ENCODE results near the gene CDKN2B-AS1. TPM values are rescaled to one million over a fixed set of nuclear protein-coding genes. Genes with fewer than 3 reads are reported as not detected.

Gene CDKN2B-AS1
- total RNA-seq, 1 experiment from 2014 or later, result 0.24 TPM

DNA sequence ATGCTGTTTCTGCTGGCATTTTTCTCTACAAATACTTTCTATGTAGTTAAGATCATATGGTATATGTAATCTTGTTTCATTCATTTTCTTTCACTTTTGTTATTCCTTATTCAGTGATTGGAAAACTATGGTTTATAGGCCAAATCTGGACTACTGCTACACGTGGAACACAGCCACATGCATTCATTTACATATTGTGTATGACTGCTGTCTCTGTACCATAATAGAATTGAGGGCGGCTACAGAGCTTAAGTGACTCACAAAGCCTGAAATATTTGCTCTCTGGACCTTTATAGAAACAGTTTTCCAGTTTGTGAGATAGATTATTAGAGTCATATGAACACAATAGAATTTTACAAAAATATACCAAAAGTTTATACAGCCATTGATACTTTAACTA is 148.1 kb downstream of the CDKN2B-AS1 start:
- POLR2A ChIA-PET, result no interaction called here

DNA sequence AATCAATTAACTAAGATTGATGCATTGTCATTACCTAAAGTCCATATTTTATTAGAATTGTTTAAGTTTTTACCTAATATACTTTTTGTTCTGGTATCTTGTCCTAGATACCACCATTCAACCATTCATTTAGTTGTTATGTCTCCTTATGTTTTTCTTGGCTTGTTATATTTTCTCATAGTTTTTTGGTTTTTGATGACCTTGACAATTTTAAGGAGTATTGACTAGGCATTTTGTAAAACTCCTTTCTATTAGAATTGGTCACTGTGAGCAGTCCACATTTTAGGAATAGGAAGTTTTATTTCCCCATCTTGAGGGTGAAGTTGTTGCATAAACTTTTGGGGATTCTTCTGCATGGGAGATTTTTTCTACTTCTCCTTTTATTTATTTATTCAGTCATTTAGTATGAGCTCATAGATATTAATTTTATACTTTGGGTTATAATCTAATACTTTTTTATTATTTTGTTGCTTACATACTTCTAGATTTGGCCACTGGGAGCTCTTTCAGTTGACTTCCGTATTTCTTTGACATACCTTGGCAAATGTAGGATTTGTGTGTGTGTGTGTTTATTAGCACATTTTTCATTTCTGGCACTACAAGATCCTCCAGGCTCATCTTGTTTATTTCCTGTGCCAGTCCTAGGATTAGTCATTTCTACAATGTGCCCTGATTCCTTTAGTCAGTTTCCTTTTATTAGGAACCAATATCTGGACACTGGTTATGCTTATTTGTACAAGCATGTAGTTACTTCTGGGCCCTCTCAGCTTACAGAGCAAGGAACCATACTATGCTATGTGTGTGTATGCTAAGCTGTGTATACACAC is 149.4 kb downstream of the CDKN2B-AS1 start:
- Mint-ChIP-seq H3K4me3 (no peak overlapping the region), H3K27me3 (ENCODE audit: low read depth) (no peaks in the 10 kb centered on the region), H3K27ac (no peak overlapping the region), H3K36me3 (no peaks in the 10 kb centered on the region), H3K9me3 (no peaks in the 10 kb centered on the region), H3K4me1 (no peaks in the 10 kb centered on the region)
- CTCF ChIA-PET, result interaction anchor here (0.8 kb wide), 1 partner anchor 100 kb away, joined by 6 read pairs; no protein-coding TSS in a partner anchor
- ATAC-seq (no peak), DNase-seq (ENCODE audit: low spot score) (no peak)
- no peak for TF ChIP-seq ZNF121 (CRISPR knock-in tag; IDR thresholded peaks at IDR 0.05)
- no peak for TF ChIP-seq MXD4 (CRISPR knock-in tag; IDR thresholded peaks at IDR 0.05; ENCODE audit: borderline replicate concordance)
- TF ChIP-seq, protein P1, sequence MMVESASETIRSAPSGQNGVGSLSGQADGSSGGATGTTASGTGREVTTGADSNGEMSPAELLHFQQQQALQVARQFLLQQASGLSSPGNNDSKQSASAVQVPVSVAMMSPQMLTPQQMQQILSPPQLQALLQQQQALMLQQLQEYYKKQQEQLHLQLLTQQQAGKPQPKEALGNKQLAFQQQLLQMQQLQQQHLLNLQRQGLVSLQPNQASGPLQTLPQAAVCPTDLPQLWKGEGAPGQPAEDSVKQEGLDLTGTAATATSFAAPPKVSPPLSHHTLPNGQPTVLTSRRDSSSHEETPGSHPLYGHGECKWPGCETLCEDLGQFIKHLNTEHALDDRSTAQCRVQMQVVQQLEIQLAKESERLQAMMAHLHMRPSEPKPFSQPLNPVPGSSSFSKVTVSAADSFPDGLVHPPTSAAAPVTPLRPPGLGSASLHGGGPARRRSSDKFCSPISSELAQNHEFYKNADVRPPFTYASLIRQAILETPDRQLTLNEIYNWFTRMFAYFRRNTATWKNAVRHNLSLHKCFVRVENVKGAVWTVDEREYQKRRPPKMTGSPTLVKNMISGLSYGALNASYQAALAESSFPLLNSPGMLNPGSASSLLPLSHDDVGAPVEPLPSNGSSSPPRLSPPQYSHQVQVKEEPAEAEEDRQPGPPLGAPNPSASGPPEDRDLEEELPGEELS (CRISPR knock-in tag; IDR thresholded peaks at IDR 0.05), result no peak
- TF ChIP-seq TP53 (CRISPR knock-in tag; IDR thresholded peaks at IDR 0.05), result no peak
- TF ChIP-seq, protein P2, sequence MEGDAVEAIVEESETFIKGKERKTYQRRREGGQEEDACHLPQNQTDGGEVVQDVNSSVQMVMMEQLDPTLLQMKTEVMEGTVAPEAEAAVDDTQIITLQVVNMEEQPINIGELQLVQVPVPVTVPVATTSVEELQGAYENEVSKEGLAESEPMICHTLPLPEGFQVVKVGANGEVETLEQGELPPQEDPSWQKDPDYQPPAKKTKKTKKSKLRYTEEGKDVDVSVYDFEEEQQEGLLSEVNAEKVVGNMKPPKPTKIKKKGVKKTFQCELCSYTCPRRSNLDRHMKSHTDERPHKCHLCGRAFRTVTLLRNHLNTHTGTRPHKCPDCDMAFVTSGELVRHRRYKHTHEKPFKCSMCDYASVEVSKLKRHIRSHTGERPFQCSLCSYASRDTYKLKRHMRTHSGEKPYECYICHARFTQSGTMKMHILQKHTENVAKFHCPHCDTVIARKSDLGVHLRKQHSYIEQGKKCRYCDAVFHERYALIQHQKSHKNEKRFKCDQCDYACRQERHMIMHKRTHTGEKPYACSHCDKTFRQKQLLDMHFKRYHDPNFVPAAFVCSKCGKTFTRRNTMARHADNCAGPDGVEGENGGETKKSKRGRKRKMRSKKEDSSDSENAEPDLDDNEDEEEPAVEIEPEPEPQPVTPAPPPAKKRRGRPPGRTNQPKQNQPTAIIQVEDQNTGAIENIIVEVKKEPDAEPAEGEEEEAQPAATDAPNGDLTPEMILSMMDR (IDR thresholded peaks at IDR 0.05), result no peak
- no peak for TF ChIP-seq ZNF532 (CRISPR knock-in tag; IDR thresholded peaks at IDR 0.05; ENCODE audit: borderline replicate concordance)
- no peak for TF ChIP-seq FOXK1 (CRISPR knock-in tag; IDR thresholded peaks at IDR 0.05)
- no peak for TF ChIP-seq ESRRA (CRISPR knock-in tag; IDR thresholded peaks at IDR 0.05; ENCODE audit: borderline replicate concordance)
- TF ChIP-seq, protein P3, sequence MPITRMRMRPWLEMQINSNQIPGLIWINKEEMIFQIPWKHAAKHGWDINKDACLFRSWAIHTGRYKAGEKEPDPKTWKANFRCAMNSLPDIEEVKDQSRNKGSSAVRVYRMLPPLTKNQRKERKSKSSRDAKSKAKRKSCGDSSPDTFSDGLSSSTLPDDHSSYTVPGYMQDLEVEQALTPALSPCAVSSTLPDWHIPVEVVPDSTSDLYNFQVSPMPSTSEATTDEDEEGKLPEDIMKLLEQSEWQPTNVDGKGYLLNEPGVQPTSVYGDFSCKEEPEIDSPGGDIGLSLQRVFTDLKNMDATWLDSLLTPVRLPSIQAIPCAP (CRISPR knock-in tag; IDR thresholded peaks at IDR 0.05), result no peak
- no peak for TF ChIP-seq TEAD1 (CRISPR knock-in tag; IDR thresholded peaks at IDR 0.05)
- TF ChIP-seq, protein P4, sequence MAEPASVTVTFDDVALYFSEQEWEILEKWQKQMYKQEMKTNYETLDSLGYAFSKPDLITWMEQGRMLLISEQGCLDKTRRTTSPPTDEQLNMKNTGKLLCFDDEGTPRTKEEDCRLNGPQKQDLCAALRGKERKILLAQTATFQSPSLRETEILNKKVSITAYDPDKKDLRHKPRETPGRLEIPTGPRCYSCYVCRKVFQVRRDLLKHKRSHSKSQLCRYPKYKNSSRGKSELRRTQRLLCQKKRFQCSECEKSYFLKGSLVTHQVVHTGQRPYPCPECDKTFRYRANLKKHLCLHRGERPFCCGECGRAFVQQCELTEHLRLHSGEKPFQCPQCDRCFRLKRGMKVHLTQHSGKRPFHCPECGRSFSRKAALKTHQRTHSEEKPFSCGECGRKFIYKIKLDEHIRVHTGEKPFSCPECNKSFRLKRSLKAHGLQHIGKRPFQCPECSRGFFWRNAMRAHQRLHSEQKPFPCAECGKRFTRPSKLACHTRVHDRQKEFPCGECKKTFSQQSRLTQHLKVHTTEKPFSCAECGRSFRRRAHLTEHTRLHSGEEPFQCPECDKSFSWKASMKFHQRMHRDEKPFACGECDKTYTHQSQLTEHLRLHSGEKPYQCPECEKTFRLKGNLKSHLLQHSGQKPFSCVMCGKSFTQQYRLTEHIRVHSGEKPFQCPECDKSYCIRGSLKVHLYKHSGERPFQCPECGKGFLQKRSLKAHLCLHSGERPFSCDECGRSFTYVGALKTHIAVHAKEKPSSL (CRISPR knock-in tag; conservative IDR thresholded peaks at IDR 0.05), result no peak
- TF ChIP-seq NR2C2 (CRISPR knock-in tag; IDR thresholded peaks at IDR 0.05), result no peak
- POLR2A ChIA-PET, result no interaction called here

More for the DNA sequence above, 148.1 kb downstream of the CDKN2B-AS1 start:
- Mint-ChIP-seq H3K36me3 (no peaks in the 10 kb centered on the region), H3K4me1 (no peaks in the 10 kb centered on the region), H3K9me3 (no peaks in the 10 kb centered on the region), H3K27ac (no peak overlapping the region), H3K27me3 (ENCODE audit: low read depth) (no peaks in the 10 kb centered on the region), H3K4me3 (no peak overlapping the region)
- ATAC-seq (no peak), DNase-seq (ENCODE audit: low spot score) (no peak)
- TF ChIP-seq OVOL2 (CRISPR knock-in tag; IDR thresholded peaks at IDR 0.05; ENCODE audit: borderline replicate concordance), result no peak
- no peak for TF ChIP-seq GTF2I (CRISPR knock-in tag; conservative IDR thresholded peaks at IDR 0.05)
- no peak for TF ChIP-seq ESRRA (CRISPR knock-in tag; IDR thresholded peaks at IDR 0.05; ENCODE audit: borderline replicate concordance)
- TF ChIP-seq AFF4 (CRISPR knock-in tag; IDR thresholded peaks at IDR 0.05; ENCODE audit: borderline replicate concordance), result no peak
- CTCF ChIA-PET, result interaction anchor here (1.2 kb wide), 1 partner anchor 104 kb away, joined by 4 read pairs; no protein-coding TSS in a partner anchor
